GM21528 (cell line): ENCODE data around the gene FAM53B.

Experiments
- ATAC-seq: cut with Tn5 transposase; IDR thresholded peaks from one replicate; pipeline ENCODE4 v1.9.1; 2021; ENCODE audit warnings: mild to moderate bottlenecking, moderate library complexity; ENCODE audit not compliant: unreplicated experiment, low FRiP score

The FAM53B gene

DNA sequence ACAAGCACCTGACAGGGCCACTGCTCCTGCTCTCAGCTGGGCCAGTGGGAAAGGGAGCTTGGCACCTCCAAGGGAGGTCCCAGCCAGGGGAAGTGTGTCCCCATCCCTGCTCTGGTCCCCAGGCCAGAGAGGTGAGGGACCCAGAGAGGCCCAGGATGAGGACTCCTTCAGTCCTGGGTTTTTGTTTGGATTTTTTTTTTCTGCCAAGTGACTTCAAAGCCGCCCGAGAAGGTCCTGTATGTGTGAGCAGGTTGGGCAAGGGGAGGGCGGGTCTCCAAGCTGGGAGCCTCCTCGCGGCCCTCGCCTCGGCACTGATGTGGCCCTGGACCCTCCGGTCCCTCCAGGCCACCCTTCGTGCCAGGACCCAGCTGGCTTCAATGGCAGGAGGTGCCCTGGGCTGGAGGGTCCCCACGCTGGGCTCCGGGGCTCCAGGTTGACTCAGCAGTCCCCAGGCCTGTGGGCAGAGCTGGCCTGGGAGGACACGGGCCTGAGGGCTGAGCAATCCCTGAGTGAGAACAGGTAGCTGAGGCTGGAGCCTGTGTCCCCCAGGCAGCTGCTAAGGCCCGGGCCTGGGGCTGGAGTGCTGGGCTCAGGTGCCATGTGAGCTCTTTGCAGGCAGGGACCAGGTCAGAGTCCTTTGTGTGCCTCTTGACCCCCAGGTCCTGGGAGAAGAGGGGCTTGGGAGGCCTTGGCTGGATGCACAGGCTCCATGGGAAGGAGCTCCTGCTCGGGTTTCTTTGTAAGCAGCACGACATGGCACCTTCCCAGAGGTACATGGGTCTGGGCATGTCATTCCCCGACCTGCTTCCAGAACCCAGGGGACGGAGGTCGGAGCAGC lies 140.6 kb downstream of the FAM53B start:
- no peak for ATAC-seq

DNA sequence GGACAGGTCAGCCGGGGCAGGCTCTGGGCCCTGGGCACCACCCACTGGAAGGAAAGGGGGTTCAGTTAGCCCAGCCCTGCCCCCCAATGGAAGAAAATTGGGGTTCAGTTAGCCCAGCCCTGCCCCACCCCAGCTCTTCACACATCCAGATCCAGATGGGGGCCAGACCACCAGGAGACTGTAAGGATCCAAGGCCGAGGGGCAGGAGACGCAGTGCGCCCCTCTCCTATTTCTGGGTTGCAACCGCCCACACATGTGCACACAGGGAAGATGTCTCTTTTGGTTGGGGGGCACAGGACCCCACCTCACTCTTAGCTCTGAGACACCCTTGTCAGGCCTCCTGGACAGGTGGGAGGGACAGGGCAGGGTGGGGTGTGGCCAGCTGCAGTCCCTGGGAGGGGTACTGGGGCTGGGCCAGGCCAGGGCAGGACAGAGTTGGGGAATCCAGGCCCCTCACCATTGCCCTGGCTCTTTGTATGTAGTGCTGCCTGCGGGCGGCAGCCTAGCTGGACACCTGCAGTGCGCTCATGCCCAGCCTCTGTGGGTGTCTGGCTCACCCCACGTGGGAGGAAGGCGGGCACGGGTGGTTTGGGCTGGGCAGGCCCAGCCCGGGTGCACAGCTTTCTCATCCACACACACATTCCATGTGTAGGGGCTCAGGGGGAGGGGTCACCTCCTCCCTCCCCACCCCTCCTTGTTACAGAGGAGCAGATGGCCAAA lies 141.4 kb downstream of the FAM53B start:
- ATAC-seq = no peak

DNA sequence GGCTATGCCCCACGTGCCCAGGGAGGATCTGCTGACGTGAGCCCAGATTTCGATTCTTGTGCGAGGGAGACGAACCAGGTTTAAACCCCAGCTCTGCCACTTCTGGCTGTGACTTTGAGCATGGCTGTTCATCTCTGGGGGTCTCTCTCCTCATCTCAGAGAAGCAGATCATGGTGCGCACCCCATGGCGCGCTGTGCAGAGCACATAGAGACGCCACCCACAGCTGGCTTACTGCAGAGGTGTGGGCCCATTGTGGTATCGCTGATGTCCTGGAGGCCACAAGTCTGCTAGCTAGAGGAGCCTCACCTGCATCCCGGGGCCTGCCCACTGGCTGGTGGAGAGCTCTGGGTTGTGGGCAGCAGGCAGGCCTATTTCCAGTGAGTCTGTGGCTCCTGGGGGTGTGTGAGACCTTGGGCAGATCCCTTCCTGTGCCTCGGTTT lies 142.0 kb downstream of the FAM53B start:
- no peak for ATAC-seq

DNA sequence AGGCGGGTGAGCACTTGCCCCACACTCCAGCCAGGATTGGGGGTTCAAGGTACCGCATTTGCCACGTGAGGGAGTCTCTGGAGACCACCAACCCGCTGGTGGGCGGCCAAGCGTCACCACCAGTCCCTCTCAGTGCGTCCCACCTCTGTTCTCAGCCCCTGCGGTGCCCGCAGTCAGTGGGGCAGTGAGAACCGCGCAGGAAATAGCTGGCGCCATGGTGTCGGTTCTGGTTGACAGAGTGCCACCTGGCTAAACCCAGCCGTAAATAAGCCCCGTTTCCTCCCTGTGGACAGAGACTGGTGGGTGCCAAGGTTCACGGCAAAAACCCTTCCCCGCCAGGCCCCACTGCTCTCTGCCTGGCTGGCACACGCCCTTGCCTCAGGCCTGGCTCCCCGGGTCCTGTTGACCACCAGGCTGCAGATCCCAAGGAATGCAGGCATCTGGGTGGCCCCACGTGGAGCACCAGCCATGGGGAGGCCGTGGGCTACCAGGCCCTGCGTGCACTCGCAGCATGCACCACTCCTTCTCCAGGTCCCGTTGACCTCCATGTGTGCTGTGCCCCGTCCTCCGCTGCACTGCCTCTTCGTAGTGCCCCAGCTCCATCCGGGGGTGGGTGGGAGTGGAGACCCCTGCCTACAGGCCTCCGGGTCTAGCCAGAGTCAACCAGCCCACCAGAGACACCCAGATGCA lies 142.6 kb downstream of the FAM53B start:
- ATAC-seq = no peak

DNA sequence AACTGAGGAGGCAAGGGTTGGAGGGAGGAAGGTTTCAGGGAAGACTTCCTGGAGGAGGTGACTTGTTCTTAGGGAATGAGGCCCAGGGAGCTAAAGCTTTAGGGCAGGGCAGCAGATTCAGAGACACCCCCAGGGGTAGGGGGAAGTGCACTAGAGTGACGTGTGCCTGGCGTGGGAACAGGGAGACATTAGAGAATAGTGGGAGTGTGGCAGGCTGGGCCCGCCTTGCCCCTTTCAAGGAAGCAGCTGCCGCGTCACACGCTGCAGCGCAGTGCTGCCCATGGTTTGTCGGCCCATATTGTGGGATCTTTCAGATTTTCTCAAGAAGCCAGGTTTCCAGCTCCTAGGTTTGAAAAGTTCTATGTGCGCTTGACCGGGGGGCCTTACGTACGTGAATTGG lies 143.2 kb downstream of the FAM53B start:
- ATAC-seq = no peak

DNA sequence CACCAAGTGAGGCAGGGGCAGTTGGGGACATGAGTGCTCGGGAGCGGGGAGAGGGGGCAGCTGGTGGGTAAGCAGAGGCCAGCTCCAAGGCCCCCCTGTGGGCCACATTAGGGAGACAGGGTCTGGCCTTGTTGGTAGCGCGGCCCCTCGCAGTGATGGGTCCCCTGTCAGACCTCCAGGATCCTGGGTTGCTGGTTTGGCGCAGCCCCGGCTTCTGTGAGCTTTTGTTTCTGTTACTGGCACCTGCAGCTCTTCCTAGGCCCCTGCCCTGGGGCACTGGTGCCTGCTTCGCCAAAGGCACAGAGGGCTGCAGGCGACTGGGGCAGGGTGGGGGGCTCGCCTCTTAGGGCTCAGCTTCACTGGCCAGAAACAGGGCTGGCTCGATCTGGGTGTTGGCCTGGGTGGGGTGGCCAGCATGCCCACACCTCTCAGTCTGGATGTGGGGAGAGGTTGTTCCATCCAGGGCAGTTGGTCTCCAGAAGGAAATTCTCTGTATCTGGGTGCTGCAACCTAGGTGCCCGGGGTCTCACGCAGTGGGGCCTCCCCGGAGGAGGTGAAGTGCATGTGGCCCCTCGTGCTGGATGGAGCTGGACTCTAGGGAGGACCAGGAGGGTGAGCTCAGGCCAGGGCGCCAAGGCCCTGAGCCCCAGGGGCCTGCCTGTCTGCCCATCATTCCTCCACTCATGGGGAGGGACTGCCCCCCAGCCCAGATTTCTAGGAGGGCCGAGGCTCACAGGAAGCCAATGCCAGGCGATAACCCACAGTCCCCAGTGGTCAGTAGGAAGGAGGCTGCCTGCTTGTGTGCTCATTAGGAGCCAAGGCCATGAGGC lies 143.9 kb downstream of the FAM53B start:
- ATAC-seq = no peak

DNA sequence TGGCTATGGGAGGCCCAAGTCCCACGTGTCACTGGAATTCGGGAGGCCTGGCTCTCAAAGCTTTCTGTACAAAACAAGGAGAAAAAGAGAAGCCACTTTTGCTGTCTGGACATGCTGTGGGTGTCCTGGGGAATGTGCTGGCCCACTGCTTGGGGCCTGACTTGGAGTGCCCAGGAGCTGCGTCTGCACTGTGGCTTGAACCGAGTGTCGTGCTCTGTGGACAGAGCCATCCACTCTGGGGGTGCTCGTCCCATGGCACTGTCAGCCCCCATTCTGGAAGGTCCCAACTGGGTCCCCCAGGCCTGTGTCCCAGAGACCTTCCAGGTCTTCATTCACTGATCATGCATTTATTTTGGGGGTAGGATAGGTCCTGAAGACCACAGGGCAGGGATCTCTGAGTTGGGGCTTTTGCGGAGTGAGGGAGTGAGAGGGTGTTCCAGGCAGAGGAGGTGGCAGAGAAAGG lies 144.6 kb downstream of the FAM53B start:
- no peak for ATAC-seq

DNA sequence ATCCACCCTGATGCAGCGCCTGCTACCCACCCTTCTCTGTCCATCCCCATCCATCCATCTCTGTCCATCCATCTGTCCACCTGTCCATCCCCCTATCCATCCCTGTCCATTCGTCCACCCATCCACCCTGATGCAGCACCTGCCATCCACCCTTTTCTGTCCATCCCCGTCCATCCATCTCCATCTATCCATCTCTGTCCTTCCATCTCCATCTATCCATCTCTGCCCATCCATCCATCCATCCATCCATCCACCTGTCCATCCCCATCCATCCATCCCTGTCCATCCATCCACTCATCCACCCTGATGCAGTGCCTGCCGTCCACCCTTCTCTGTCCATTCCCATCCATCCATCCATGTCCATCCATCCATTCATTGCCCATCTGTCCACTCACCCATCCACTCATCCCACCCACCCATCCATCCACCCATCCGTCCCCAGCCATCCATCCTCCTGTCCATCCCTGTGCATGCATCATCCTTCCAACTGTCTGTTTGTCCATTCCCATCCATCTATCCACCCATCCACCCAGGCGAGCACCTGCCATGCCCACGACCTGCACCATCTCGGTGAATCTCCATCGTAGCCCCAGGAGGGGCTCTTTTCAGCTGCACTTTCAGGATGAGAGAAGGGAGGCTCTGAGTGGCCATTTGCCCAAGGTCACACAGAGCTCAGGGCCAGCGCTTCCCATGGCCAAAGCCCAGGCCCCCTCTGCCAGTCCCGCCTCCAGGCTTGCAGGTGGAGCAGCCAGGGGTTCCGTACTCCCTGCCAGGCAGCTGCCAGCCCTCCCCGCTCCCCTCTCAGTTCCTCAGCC lies 145.2 kb downstream of the FAM53B start:
- no peak for ATAC-seq

DNA sequence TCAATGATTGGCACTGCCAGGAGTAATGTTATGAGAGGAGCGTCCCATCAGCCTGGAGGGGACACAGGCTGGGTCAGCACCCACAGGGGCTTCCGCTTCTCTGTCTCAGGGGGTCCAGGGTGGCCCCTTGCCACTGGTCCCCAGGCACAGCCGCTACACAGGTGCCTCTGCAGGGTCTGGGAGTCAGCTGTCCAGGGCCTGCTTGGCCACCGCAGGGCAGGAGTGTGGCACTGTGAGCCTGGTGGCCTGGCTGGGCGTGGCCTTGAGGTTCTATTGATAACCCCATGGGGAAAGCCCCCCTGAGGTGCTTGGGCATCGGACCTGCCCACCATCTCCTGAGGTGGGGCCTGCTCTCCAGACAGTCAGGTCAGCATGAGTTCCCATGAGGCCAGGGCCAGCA lies 146.0 kb downstream of the FAM53B start:
- no peak for ATAC-seq

DNA sequence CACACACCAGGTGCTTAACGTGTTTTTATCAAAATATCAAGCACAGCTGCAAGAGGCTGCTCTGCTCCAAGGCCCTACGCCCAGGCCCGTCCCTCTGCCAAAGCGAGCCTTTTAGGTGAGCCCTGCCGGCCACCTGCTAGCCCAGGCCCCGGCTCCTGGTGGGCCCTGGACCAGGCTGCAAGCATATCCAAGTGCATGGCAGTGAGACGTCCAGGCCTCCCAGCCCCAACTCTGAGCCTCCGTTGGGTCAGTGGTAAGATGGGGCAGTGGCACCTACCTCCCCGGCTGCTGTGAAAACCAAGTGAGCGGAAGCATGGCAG lies 146.4 kb downstream of the FAM53B start:
- no peak for ATAC-seq

DNA sequence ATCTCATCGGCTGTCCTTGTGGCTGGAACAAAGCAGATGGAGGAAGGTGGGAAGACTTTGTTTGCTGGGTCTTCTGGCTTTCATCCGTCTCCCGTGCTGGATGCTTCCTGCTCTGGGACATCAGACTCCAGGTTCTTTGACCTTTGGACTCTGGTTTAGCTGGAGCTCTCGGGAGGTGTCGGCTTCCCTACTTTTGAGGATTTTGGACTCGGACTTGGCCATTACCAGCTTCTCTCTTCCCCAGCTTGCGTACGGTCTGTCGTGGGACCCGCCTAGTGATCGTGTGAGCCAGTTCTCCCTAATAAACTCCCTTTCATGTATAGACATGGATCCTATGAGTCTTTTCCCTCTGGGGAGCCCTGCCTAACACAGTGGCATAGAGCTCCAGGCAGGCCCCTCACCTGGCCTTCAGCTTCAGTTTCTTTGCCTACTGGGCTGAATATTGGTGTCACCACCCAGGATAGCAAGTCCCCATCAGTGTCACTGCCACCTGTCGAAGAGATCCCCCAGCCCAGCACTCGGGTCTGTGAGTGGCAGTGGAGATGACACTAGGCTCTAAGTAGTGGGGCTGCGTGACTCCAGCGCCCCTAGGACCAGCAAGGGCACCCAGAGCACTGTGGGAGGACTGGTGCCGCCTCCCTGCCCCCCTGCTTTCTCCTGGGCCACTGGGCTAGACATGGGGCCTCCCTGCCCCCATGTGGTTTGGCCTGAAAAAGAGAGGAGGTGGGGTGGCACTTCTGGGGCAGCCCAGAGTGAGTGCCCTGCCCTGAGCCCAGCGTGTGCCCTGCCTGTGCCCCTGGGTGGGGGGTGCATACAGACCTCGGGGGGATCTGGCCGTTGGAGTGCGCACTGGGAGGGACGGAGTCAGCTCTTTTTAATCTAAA lies 147.0 kb downstream of the FAM53B start:
- ATAC-seq = no peak

DNA sequence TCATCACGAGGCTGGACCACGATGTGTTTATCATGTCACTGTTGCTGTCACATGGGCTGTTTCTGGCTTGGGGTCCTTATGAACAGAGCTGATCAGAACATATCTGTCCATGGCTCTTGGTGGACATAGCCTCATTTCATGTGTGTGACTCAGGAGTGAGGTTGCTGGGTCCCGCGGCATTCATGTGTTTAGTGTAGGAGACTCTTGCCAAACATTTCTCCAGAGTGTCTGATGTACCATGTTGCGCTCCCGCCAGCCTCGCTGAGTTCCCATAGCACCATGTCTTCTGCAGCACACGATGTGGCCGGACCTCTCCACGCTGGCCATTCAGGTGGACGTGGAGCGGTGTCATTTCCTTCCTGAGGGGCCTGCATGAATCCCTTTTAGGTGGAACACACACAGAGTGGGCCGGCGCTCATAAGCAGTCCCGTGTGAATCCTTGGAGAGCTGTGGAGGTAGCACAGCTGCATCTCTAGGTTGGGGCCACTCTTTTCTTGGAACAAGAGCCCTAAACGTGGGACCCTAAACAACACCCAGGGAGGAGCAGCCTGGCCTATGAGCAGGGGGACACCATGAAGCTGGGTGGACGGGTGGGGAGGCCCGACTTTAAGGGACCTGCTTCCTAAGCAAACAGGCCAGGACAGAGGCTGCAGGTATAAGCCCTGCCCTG lies 147.9 kb downstream of the FAM53B start:
- no peak for ATAC-seq

DNA sequence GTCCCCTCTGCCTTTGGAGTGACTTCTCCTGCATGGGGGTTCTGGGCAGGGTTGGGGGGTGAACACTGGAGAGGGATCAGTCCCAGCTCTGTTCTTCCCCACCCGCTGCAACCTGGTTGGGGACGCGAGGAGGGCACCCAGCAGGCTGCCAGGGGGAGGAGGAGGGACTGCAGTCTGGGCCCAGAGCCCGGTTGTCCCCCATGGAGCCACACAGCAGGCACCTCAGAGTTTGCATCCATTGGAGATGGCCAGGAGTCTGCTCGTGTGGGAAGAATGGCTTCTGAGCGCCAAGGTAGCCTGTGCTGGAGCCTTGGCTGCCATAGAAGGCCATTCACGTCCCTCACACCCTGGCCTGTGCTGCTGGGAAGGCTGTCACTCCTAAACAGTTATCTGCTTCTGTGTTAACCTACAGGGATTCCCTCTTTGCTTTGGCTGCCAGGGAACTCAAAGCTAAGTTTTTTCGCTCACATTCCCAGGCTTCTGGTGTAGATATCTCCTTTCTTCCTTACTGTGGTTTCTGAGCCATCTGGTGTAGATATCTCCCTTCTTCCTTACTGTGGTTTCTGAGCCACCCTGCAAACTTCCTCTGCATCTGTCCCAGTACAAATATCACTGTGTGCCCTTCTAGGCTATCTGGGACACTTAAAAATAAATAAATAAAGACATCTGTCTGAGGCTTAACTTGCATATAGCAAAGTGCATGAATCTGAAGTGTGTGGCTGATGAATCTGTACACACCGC lies 148.9 kb downstream of the FAM53B start:
- no peak for ATAC-seq

DNA sequence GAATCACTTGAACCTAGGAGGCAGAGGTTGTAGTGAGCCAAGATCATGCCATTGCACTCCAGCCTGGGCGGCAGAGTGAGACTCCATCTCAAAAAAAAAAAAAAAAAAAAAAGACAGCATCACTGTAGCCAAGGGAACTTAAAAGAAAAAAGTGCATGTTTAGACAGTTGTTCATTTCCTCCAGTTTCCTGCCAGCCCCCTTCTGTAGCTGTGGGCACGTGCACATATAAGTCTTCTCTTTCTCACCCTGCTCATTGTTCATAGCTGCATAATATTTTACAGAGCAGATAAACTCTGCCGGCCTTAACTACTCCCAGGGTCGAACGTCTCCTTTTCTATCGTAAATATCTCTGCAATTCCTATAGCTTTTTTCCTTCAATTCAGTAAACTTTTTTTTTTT lies 149.9 kb downstream of the FAM53B start:
- ATAC-seq = no peak

DNA sequence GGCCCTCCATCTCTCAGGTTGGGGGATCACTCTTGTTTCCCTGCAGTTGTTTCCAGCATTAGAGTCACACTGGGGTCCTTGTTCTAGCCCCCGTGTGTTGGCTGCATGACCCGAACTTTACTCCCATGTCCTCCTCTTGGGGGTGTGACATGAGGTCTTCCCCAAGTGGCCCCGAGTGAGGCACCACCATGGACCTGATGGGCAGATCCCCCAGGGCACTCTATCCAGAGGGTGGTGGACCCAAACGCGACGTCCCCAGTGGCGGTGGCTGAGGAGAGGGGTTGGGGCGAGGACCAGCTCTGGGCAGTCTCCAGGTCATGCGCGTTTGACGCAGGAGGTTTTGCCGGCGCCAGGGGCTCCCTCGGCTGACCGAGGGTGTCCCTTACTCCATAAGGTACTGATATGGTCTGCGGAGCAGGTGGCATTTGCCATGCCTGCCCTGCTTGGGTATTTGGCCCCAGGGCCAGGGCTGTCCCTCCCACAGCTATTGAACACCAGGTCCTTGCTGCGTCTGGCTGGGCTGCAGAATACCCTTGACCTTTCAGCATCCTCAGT lies 150.7 kb downstream of the FAM53B start:
- no peak for ATAC-seq

DNA sequence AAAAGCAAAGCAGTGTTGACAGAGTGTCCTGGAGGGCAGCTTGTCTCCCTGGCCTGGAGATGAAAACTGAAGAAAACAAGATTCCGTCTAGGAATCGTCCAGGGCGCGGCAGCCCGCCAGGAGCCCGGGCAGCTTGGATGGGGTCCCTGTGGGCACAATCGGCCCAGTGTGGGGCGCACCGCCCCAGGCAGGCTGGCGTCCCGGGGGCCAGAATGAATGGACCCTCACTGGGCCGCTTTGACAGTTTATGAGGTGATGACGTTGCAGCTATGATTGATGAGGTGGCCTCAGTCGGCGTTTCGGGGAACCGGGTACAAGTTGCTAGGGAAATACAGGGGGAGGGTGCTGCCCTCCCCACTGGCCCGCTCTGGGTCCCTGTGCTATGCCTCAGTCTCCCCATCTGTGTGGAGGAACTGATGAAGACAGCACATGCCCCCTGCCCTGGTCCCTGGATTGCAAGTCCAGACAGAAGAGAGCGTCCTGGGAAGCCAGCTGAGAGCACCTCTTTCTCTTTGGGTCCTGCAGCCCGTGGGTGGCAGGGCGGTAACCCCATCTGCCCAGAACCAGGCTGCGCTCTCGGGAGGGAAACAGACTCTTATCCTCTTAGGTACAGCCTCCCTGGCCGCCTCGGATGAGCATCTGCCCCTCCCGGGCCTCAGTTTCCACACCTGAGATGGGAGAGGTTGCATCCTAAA lies 151.3 kb downstream of the FAM53B start:
- ATAC-seq = no peak

DNA sequence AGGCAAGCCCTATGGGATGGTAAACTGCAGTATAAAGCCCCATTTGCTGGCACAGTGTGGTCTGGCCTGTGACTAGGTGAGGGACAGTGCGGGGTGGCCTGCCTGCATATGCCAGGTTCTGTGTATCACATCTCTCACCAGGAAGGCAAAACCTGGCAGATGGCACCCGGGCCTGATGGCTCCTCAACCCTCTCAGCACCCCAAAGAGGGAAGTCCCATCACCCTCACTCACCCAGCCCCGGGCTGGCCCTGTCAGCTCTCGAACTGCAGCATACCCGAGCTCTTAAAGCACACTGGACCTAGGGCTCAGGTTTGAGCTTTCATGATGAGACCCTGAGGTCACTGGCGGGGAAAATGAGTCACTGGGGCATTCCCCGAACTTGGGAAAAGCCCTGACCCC lies 152.1 kb downstream of the FAM53B start:
- ATAC-seq = no peak
